Left renal pelvis (tissue), 4 donors: ENCODE results near the gene ZNF202. TPM values are rescaled to one million over a fixed set of nuclear protein-coding genes. Genes with fewer than 3 reads are reported as not detected.
A peak's percentile ranks its signal among the peaks of the same experiment; 100 is the strongest.
"Not testable (repeated sequence)": the region's sequence is repeated elsewhere in the genome, so short reads cannot be mapped to it uniquely, and the experiment has no call there.

Source experiments
- DNase-seq, 4 donors: peaks; one replicate each; pipeline ENCODE4 v3.0.0-alpha.2; 2013; ENCODE audit warnings: low read depth in 4 of 4, low spot score in 3 of 4
- polyA plus RNA-seq, 4 donors: library from polyadenylated mRNA; unstranded; fragments of 120-200 nt; gene quantifications; one replicate each; pipeline ENCODE4 v1.2.1, GENCODE V29; 2013; ENCODE audit not compliant: insufficient read length in 4 of 4

The ZNF202 gene
- polyA plus RNA-seq, result 10 to 100 TPM; 16.1 to 22.4 (median 17.9) TPM

DNA sequence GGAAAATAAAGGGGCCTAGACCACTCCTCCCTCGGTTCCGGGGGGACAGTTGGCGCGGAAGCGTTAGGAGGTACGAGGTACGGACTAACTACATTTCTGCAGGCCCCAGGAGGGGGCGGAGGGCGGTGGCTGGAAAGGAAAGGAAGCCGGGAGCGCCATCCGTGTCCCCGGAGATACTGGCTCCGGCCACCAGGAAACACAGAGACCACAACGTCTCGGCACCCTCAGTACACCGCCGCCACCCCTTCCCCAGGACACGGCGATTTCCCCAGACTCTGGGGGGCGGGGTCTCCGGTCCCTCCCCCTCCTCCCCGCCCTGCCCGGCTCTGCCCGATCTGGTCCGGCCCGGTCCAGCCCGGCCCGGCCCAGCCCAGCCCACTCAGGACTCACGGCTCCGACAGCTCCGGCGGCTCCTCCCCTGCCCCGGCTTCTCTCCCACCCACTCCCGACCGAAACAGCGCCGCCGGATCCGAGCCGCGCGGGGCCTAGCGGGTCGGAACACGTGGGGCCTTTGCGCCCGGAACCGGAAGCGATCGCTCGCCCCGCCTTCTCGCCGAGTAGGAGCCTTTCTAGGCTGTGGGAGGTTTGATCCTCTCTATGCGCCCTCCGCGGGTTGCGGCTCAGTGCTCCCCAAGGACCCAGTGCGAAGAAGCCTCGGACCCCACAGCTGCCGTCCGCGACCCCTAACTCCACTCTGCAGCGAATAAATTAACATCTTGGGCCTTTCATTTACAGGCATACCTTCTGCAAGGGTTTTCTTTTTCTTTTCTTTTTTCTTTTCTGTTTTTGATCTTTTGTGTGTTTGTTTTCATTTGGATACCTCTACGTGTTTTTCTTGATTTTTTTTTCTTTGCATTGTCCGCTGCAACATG lies at the start of gene ZNF202:
TSS of gene ZNF202 (minus strand) at position 502 of the 872 bp plus-strand sequence. CDS start 10,772 bp downstream, outside the sequence.
- DNase-seq, result peak; percentile 77 to 85 (median 80)

DNA sequence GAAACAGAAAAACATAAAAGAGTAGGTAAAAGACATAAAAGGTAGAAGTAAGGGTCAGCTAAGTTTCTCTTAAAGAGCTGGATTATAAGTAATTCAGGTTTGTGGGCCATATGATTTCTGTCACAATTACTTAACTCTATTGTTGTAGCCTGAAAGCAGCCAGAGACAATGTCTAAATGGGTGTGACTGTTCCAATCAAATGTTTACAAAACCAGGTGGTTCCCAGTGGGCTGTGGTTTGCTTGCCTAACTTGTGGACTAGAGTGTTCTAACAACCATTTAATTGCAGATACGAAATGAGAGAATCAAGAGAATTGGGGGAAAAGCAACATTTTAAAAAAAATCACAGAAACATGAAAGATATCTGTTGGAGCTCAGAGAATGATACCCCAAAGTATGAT lies 42.1 kb upstream of the ZNF202 start:
- no peak for DNase-seq

DNA sequence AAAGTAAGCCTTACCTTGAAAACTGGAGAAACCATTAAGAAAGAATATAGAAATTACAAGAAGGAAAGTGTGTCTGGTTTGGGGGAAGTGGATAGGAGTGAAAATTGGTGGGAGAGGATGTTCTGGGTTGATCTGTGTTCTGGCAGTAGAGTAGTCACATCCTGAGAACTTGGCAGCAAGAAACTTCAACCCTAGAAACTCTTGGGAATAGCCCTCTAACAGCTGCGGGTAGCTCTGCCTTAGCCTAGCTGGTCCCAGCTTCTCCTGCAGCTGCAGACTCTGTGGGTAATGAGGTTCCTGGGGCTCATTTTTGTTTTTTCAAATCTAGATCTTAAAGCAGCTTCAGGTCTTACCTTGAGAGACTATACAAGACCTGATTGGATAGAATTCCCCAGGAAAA lies 37.1 kb upstream of the ZNF202 start:
- no peak for DNase-seq

- no peak for DNase-seq
Measured at GRCh38 chr11:123775715-123776549, 34.5 kb upstream of the ZNF202 start.

- no peak for DNase-seq
Measured at GRCh38 chr11:123775289-123775688, 33.8 kb upstream of the ZNF202 start.

- DNase-seq, result no peak
Measured at GRCh38 chr11:123773959-123774358, 32.5 kb upstream of the ZNF202 start.

DNA sequence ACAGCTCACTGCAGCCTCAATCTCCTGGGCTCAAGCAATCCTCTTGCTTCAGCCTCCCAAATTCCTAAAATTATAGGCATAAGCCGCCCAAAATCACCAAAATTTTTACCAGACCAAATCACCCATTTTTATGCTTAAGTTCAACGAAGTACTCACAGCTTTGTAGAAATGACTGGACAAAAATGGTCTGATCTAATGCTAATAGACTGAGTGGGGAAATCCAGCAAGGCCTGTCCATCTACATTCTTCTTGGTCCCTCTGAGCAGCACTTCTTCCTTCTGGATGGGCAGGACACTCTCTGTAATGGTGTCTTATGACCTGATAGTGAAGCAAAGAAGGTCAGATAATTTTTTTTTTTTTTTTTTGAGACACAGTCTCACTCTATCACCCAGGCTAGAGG lies 31.6 kb upstream of the ZNF202 start:
- DNase-seq, result no peak

- no peak for DNase-seq
Measured at GRCh38 chr11:123771664-123772063, 30.2 kb upstream of the ZNF202 start.

DNA sequence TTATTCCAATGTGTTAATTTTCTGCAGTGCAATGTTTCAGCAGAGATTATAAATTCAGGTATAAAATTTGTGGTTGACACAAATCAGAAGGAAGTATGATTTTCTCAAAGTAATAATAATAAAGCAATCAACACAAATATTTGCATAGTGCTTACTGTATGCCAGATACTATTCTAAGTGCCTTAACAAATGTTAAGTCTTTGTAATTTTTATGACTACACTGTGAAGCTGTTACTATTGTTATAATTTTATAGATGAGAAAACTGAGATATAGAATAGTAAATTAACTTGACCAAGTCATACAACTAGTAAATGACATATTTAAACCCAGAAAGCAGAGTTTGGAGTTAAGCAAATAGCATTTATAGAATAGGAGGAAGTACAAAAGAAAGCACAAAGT lies 29.3 kb upstream of the ZNF202 start:
- no peak for DNase-seq

DNA sequence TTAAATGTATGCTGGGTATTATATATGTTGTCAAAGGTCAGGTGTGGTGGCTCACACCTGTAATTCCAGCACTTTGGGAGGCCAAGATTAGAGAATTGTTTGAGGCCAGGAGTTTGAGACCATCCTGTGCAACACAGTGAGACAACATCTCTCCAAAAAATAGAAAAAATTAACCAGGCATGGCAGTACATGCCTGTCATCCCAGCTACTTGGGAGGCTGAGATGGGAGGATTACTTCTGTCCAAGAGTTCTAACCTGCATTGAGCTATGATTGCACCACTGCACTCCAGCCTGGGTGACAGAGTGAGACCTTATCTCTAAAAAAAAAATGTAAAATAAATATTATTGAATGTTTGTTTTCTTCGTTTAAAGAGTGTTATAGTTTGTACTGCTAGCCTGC lies 24.1 kb upstream of the ZNF202 start:
- DNase-seq, result no peak

GRCh38 chr11:123762422-123762821 lies 21.0 kb upstream of the ZNF202 start:
- no peak for DNase-seq

- DNase-seq, result no peak
Measured at GRCh38 chr11:123760894-123761293, 19.4 kb upstream of the ZNF202 start.

- DNase-seq, result no peak
Measured at GRCh38 chr11:123757976-123758375, 16.5 kb upstream of the ZNF202 start.

- DNase-seq, result no peak
Measured at GRCh38 chr11:123755813-123756212, 14.4 kb upstream of the ZNF202 start.

- no peak for DNase-seq
Measured at GRCh38 chr11:123755344-123755743, 13.9 kb upstream of the ZNF202 start.

GRCh38 chr11:123754101-123754568 lies 12.7 kb upstream of the ZNF202 start, which contains the start of gene OR6X1:
TSS of gene OR6X1 (minus strand) at chr11:123754518. CDS start at chr11:123754518, 0 bp downstream.
- no peak for DNase-seq

GRCh38 chr11:123753110-123753509 lies 11.7 kb upstream of the ZNF202 start:
- no peak for DNase-seq

DNA sequence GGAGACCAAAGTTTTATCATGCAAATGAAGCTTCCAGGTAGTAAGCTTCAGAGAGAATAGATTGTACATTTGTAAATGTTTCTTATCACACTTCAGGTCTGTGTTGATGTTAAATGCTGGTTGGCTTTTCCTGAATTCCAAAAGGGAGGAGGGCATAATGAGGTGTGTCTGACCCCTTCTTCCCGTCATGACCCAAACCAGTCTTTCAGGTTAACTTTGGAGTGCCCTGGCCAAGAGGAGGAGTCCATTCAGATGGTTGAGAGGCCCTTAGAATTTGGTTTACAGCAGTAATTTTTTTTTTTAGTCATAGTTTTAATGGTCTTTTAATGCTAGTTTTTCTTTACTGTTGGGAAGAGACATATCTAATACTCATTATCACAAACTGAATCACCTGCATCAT lies 10.3 kb upstream of the ZNF202 start:
- DNase-seq, result no peak

DNA sequence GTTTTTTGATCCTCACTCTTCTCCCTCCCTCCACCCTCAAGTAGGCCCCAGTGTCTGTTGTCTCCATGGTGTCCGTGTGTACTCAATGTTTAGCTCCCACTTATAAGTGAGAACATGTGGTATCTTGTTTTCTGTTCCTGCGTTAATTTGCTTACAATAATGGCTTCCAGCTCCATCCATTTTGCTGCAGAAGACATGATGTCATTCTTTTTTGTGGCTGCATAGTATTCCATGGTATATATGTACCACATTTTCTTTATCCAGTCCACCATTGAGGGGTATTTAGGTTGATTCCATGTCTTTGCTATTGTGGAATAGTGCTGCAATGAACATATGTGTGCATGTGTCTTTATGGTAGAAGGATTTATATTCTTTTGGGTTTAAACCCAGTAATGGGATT lies 6.9 kb upstream of the ZNF202 start:
- not testable (repeated sequence) for DNase-seq

DNA sequence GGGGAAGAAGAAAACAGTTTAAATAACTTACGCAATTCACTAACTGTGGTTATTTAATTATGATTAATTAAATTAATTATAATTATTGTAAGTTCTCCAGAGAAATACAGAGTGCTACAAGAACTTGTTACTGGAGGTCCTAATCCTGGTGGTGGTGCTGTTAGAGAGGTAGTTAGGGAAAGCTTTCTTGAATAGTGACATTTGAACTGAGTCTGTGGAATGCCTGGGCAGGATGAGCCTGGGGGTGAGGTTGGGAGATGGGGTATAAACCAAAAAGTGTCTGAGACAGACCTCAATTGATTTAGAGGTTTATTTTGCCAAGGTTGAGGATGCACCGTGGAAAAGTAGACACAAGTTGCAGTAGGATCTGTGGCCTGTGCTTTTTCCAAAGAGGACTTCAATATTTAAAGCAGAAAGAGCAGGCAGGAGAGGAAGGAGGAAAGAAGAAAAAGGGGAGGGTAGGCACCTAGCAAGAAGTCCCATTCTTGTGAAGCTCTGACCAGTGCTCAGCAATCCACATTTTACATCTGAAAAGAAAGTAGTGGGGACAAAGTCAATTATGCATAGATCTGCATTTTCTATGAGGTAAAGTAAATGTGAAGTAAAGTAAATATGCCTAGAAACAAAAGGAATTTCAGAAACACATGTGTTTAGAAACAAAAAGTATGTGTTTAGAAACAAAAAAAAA lies 4.4 kb upstream of the ZNF202 start:
- DNase-seq, result no peak

- DNase-seq, result no peak
Measured at GRCh38 chr11:123742724-123743120, 1.3 kb upstream of the ZNF202 start.
